ENCODE results near the gene ARMH4.
"Not testable (repeated sequence)": the region's sequence is repeated elsewhere in the genome, so short reads cannot be mapped to it uniquely, and the experiment has no call there.

The ARMH4 gene

GRCh38 chr14:58138714-58139482 lies 13.1 kb downstream of the ARMH4 start:
- H3K36me3 ChIP-seq (ENCODE audit: insufficient read depth, low read length): no peaks in the 10 kb centered on the region
- H3K4me2 ChIP-seq (ENCODE audit: low read length): no peak overlapping the region
- no peaks in the 10 kb centered on the region for H3K9me3 ChIP-seq (replicated peaks; ENCODE audit: low read length)
- peaks cover 3% of the 10 kb centered on the region for H3K4me1 ChIP-seq (ENCODE audit: control insufficient read depth, insufficient read depth, low read length)
- H3K4me3 ChIP-seq (ENCODE audit: low read length): no peak overlapping the region
- H3K9ac ChIP-seq (ENCODE audit: low read depth, low read length): no peak overlapping the region
- H3K27me3 ChIP-seq (ENCODE audit: control insufficient read depth, insufficient read depth, low read length): no peaks in the 10 kb centered on the region

GRCh38 chr14:58138031-58138713 lies 13.8 kb downstream of the ARMH4 start:
- Histone ChIP-seq H3K9me3 (replicated peaks; ENCODE audit: low read length) (no peaks in the 10 kb centered on the region), H3K4me1 (ENCODE audit: control insufficient read depth, insufficient read depth, low read length) (peaks cover 9% of the 10 kb centered on the region), H3K9ac (ENCODE audit: low read depth, low read length) (no peak overlapping the region), H3K27me3 (ENCODE audit: control insufficient read depth, insufficient read depth, low read length) (no peaks in the 10 kb centered on the region), H3K4me2 (ENCODE audit: low read length) (no peak overlapping the region), H3K4me3 (ENCODE audit: low read length) (no peak overlapping the region), H3K36me3 (ENCODE audit: insufficient read depth, low read length) (no peaks in the 10 kb centered on the region)

- Histone ChIP-seq H3K9ac (ENCODE audit: low read depth, low read length) (no peak overlapping the region), H3K9me3 (replicated peaks; ENCODE audit: low read length) (no peaks in the 10 kb centered on the region), H3K4me2 (ENCODE audit: low read length) (no peak overlapping the region), H3K36me3 (ENCODE audit: insufficient read depth, low read length) (no peaks in the 10 kb centered on the region), H3K27me3 (ENCODE audit: control insufficient read depth, insufficient read depth, low read length) (no peaks in the 10 kb centered on the region), H3K4me1 (ENCODE audit: control insufficient read depth, insufficient read depth, low read length) (peaks cover 18% of the 10 kb centered on the region), H3K4me3 (ENCODE audit: low read length) (no peak overlapping the region)
Measured at GRCh38 chr14:58133739-58134138, 18.3 kb downstream of the ARMH4 start.

GRCh38 chr14:58131386-58131785 lies 20.6 kb downstream of the ARMH4 start:
- Histone ChIP-seq H3K9ac (ENCODE audit: low read depth, low read length) (no peak overlapping the region), H3K9me3 (replicated peaks; ENCODE audit: low read length) (no peaks in the 10 kb centered on the region), H3K36me3 (ENCODE audit: insufficient read depth, low read length) (no peaks in the 10 kb centered on the region), H3K4me3 (ENCODE audit: low read length) (no peak overlapping the region), H3K4me1 (ENCODE audit: control insufficient read depth, insufficient read depth, low read length) (peaks cover 18% of the 10 kb centered on the region), H3K27me3 (ENCODE audit: control insufficient read depth, insufficient read depth, low read length) (no peaks in the 10 kb centered on the region), H3K4me2 (ENCODE audit: low read length) (no peak overlapping the region)

GRCh38 chr14:58130116-58130782 lies 21.8 kb downstream of the ARMH4 start:
- Histone ChIP-seq H3K4me3 (ENCODE audit: low read length) (no peak overlapping the region), H3K4me2 (ENCODE audit: low read length) (no peak overlapping the region), H3K27me3 (ENCODE audit: control insufficient read depth, insufficient read depth, low read length) (no peaks in the 10 kb centered on the region), H3K4me1 (ENCODE audit: control insufficient read depth, insufficient read depth, low read length) (peaks cover 18% of the 10 kb centered on the region), H3K9me3 (replicated peaks; ENCODE audit: low read length) (no peaks in the 10 kb centered on the region), H3K36me3 (ENCODE audit: insufficient read depth, low read length) (no peaks in the 10 kb centered on the region), H3K9ac (ENCODE audit: low read depth, low read length) (no peak overlapping the region)

GRCh38 chr14:58129208-58129607 lies 22.8 kb downstream of the ARMH4 start:
- H3K36me3 ChIP-seq (ENCODE audit: insufficient read depth, low read length): no peaks in the 10 kb centered on the region
- H3K4me1 ChIP-seq (ENCODE audit: control insufficient read depth, insufficient read depth, low read length): peaks cover 17% of the 10 kb centered on the region
- H3K4me2 ChIP-seq (ENCODE audit: low read length): no peak overlapping the region
- H3K4me3 ChIP-seq (ENCODE audit: low read length): no peak overlapping the region
- H3K9me3 ChIP-seq (replicated peaks; ENCODE audit: low read length): no peaks in the 10 kb centered on the region
- no peaks in the 10 kb centered on the region for H3K27me3 ChIP-seq (ENCODE audit: control insufficient read depth, insufficient read depth, low read length)
- no peak overlapping the region for H3K9ac ChIP-seq (ENCODE audit: low read depth, low read length)

- peaks cover 10% of the 10 kb centered on the region for H3K4me1 ChIP-seq (ENCODE audit: control insufficient read depth, insufficient read depth, low read length)
- no peak overlapping the region for H3K4me3 ChIP-seq (ENCODE audit: low read length)
- no peaks in the 10 kb centered on the region for H3K9me3 ChIP-seq (replicated peaks; ENCODE audit: low read length)
- H3K9ac ChIP-seq (ENCODE audit: low read depth, low read length): no peak overlapping the region
- no peaks in the 10 kb centered on the region for H3K36me3 ChIP-seq (ENCODE audit: insufficient read depth, low read length)
- H3K27me3 ChIP-seq (ENCODE audit: control insufficient read depth, insufficient read depth, low read length): no peaks in the 10 kb centered on the region
- H3K4me2 ChIP-seq (ENCODE audit: low read length): no peak overlapping the region
Measured at GRCh38 chr14:58128416-58128815, 23.6 kb downstream of the ARMH4 start.

- not testable (repeated sequence) for H3K4me1 ChIP-seq (ENCODE audit: control insufficient read depth, insufficient read depth, low read length); H3K4me3 ChIP-seq (ENCODE audit: low read length)
Measured at GRCh38 chr14:58122546-58122945, 29.5 kb downstream of the ARMH4 start.

GRCh38 chr14:58121530-58122186 lies 30.4 kb downstream of the ARMH4 start:
- no peak overlapping the region for H3K9ac ChIP-seq (ENCODE audit: low read depth, low read length)
- no peak overlapping the region for H3K4me2 ChIP-seq (ENCODE audit: low read length)
- no peaks in the 10 kb centered on the region for H3K9me3 ChIP-seq (replicated peaks; ENCODE audit: low read length)
- H3K27me3 ChIP-seq (ENCODE audit: control insufficient read depth, insufficient read depth, low read length): no peaks in the 10 kb centered on the region
- H3K36me3 ChIP-seq (ENCODE audit: insufficient read depth, low read length): no peaks in the 10 kb centered on the region
- H3K4me3 ChIP-seq (ENCODE audit: low read length): no peak overlapping the region
- H3K4me1 ChIP-seq (ENCODE audit: control insufficient read depth, insufficient read depth, low read length): peaks cover 4% of the 10 kb centered on the region

More at GRCh38 chr14:58122546-58122945, 29.5 kb downstream of the ARMH4 start:
- not testable (repeated sequence) for H3K36me3 ChIP-seq (ENCODE audit: insufficient read depth, low read length); H3K9me3 ChIP-seq (replicated peaks; ENCODE audit: low read length); H3K27me3 ChIP-seq (ENCODE audit: control insufficient read depth, insufficient read depth, low read length); H3K9ac ChIP-seq (ENCODE audit: low read depth, low read length); H3K4me2 ChIP-seq (ENCODE audit: low read length)

- Histone ChIP-seq H3K4me2 (ENCODE audit: low read length) (no peak overlapping the region), H3K4me1 (ENCODE audit: control insufficient read depth, insufficient read depth, low read length) (peaks cover 4% of the 10 kb centered on the region), H3K36me3 (ENCODE audit: insufficient read depth, low read length) (no peaks in the 10 kb centered on the region), H3K4me3 (ENCODE audit: low read length) (no peak overlapping the region), H3K9ac (ENCODE audit: low read depth, low read length) (no peak overlapping the region), H3K27me3 (ENCODE audit: control insufficient read depth, insufficient read depth, low read length) (no peaks in the 10 kb centered on the region), H3K9me3 (replicated peaks; ENCODE audit: low read length) (no peaks in the 10 kb centered on the region)
Measured at GRCh38 chr14:58119381-58119780, 32.6 kb downstream of the ARMH4 start.

- Histone ChIP-seq H3K4me2 (ENCODE audit: low read length) (no peak overlapping the region), H3K4me3 (ENCODE audit: low read length) (no peak overlapping the region), H3K27me3 (ENCODE audit: control insufficient read depth, insufficient read depth, low read length) (peaks cover 2% of the 10 kb centered on the region), H3K9me3 (replicated peaks; ENCODE audit: low read length) (no peaks in the 10 kb centered on the region), H3K9ac (ENCODE audit: low read depth, low read length) (no peak overlapping the region), H3K36me3 (ENCODE audit: insufficient read depth, low read length) (no peaks in the 10 kb centered on the region), H3K4me1 (ENCODE audit: control insufficient read depth, insufficient read depth, low read length) (peaks cover 4% of the 10 kb centered on the region)
Measured at GRCh38 chr14:58118097-58118815, 33.8 kb downstream of the ARMH4 start.

Data from skeletal muscle satellite cell (primary cell).